Measurements from ENCODE around the gene PIGW. TPM values are rescaled to one million over a fixed set of nuclear protein-coding genes. Genes with fewer than 3 reads are reported as not detected.

Gene PIGW
- polyA plus RNA-seq, 3 donors = 3.1 to 5.9 (median 3.7) TPM

DNA sequence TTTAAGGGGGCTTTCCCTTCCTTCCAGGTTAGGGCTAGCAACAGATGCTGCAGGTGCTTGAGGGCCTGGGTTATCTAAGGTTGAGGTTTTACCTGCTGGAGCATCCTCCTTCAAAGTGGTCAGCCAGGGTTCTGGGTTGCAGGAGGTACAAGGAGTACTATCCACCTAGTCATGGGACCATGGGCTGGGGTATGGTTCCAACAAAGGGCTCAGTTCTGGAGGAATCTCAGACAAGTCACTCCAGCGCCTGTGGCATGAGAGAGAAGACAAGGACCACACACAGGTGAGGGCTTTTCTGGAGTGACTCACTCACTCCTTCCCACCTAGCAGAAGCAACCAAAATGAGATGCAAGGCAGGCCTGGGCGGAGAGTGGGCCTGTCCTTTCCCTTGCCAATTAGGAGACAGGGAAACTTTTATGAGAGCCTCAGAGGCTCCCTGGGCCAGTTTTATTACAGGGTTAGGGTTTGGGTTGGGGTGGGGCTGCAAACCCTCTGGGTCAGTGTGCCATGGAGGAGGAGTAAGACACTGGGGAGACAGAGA, 2.3 kb upstream of the PIGW start:
- Mint-ChIP-seq H3K27me3 (ENCODE audit: low read depth in 3 of 3) (peaks cover 0 to 2% (median 0%) of the 10 kb centered on the region in 3 donors), H3K9me3 (no peaks in the 10 kb centered on the region), H3K4me3 (no peak overlapping the region), H3K27ac (peak overlapping the region in 1 of 7 donors; percentile 6), H3K4me1 (peaks cover 25% of the 10 kb centered on the region), H3K36me3 (peaks cover 27 to 33% of the 10 kb centered on the region in 2 donors)
- Histone ChIP-seq H3K36me3 (replicated peaks in 1 of 2; ENCODE audit: control insufficient read depth in 1 of 2, insufficient read depth in 2 of 2, low read length in 2 of 2) (peaks cover 18 to 38% of the 10 kb centered on the region in 2 donors), H2AFZ (ENCODE audit: insufficient read depth, low read depth, low read length, poor library complexity, severe bottlenecking) (no peak overlapping the region), H3K9ac (ENCODE audit: insufficient read depth, low read length, poor library complexity, severe bottlenecking) (no peak overlapping the region), H3K27ac (ENCODE audit: low read depth in 1 of 2, low read length in 2 of 2) (no peak overlapping the region), H3K4me3 (replicated peaks in 1 of 3; ENCODE audit: low read depth in 2 of 3, low read length in 3 of 3) (no peak overlapping the region), H3K4me1 (ENCODE audit: control insufficient read depth in 1 of 2, insufficient read depth in 2 of 2, low read length in 2 of 2) (peaks cover 15 to 27% of the 10 kb centered on the region in 2 donors), H3K4me2 (replicated peaks; ENCODE audit: extremely low read depth, low read length, poor library complexity, severe bottlenecking) (no peak overlapping the region), H4K20me1 (ENCODE audit: insufficient read depth, low read length) (no peaks in the 10 kb centered on the region), H3K9me3 (replicated peaks in 1 of 2; ENCODE audit: control insufficient read depth in 1 of 2, insufficient read depth in 1 of 2, low read length in 2 of 2) (no peaks in the 10 kb centered on the region), H3K27me3 (ENCODE audit: control insufficient read depth in 2 of 2, insufficient read depth in 2 of 2, low read length in 2 of 2) (no peaks in the 10 kb centered on the region), H3K79me2 (ENCODE audit: insufficient read depth, low read length) (peaks cover 16% of the 10 kb centered on the region)
- TF ChIP-seq, protein P1, sequence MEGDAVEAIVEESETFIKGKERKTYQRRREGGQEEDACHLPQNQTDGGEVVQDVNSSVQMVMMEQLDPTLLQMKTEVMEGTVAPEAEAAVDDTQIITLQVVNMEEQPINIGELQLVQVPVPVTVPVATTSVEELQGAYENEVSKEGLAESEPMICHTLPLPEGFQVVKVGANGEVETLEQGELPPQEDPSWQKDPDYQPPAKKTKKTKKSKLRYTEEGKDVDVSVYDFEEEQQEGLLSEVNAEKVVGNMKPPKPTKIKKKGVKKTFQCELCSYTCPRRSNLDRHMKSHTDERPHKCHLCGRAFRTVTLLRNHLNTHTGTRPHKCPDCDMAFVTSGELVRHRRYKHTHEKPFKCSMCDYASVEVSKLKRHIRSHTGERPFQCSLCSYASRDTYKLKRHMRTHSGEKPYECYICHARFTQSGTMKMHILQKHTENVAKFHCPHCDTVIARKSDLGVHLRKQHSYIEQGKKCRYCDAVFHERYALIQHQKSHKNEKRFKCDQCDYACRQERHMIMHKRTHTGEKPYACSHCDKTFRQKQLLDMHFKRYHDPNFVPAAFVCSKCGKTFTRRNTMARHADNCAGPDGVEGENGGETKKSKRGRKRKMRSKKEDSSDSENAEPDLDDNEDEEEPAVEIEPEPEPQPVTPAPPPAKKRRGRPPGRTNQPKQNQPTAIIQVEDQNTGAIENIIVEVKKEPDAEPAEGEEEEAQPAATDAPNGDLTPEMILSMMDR (IDR thresholded peaks at IDR 0.05) = no peak
- DNase-seq = no peak
- WGBS (ENCODE audit: insufficient coverage) = no CpG with 5 or more reads among the region's 2 CpGs
- intact Hi-C loops (cut with micrococcal nuclease) = loop anchor here (5.0 kb wide), 2 partner anchors 40 to 45 kb away; partner anchors contain the start of gene ZNHIT3 (in 1 of the 2)

DNA sequence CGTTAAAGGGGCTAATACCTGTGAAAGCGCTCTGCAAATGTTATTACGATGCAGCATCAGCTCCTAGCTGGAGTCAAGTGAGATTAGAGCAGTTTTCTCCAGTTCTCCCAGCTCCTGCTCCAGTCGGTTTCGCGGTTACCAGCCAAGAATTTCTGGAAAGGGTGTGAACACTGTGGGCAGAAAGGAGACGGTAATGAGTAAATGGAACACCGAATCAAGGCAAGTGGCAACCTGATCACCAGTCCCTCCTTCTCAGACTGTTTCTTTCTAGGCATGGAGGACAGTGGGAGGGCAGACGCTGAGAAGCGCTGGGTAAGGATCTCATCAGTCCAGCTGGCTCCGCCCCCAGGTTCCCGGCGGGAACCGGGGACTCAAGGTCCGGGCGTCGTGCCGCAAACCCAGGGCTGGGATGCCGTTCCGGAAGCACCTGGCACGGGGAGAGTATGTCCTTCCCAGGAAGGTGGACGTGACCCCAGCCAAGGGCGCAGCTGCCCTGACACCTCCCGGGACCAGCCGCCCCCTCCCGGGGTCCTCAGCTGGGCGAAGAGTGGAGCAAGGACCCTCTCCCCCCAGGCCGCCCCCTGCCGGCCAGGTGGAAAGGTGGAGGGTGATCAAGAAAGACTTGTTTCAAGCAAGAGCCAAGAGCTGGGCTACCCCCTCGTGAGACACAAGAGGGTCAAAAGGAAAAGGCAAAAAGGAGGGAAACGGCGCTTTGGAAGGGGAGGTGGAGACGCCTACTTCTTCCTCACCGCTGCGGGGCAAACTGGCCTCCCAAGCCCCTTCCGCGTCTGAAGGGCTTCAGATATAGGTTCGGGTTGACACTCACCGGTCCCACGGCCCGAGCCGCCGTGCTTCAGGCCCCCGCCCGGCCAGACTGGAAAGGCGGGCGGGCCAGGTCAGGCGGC, 600 bp upstream of the PIGW start:
- peaks cover 20 to 22% of the 10 kb centered on the region in 2 donors for H3K36me3 Mint-ChIP-seq
- peaks cover 15 to 23% of the 10 kb centered on the region in 2 donors for H3K4me1 ChIP-seq (ENCODE audit: control insufficient read depth in 1 of 2, insufficient read depth in 2 of 2, low read length in 2 of 2)
- H2AFZ ChIP-seq (ENCODE audit: insufficient read depth, low read depth, low read length, poor library complexity, severe bottlenecking) = peak overlapping the region; percentile 98
- peak overlapping the region; percentile 95 to 96 for H3K4me3 Mint-ChIP-seq
- H3K9me3 ChIP-seq (replicated peaks in 1 of 2; ENCODE audit: control insufficient read depth in 1 of 2, insufficient read depth in 1 of 2, low read length in 2 of 2) = no peaks in the 10 kb centered on the region
- H3K9ac ChIP-seq (ENCODE audit: insufficient read depth, low read length, poor library complexity, severe bottlenecking) = peak overlapping the region; percentile 94
- no peaks in the 10 kb centered on the region for H3K27me3 ChIP-seq (ENCODE audit: control insufficient read depth in 2 of 2, insufficient read depth in 2 of 2, low read length in 2 of 2)
- intact Hi-C loops (cut with micrococcal nuclease) = loop anchor here (5.0 kb wide), 2 partner anchors 42 to 47 kb away; partner anchors contain the start of gene ZNHIT3 (in 1 of the 2)
- H3K4me3 ChIP-seq (replicated peaks in 1 of 3; ENCODE audit: low read depth in 2 of 3, low read length in 3 of 3) = peak overlapping the region; percentile 71 to 99 (median 97)
- peaks cover 22% of the 10 kb centered on the region for H3K4me1 Mint-ChIP-seq
- TF ChIP-seq, protein P1 (IDR thresholded peaks at IDR 0.05) = peak; percentile 33
- DNase-seq = peak in 1 of 3 donors; percentile 7
- peak overlapping the region; percentile 94 to 99 (median 98) for H3K27ac Mint-ChIP-seq
- H3K4me2 ChIP-seq (replicated peaks; ENCODE audit: extremely low read depth, low read length, poor library complexity, severe bottlenecking) = peak overlapping the region; percentile 97
- H4K20me1 ChIP-seq (ENCODE audit: insufficient read depth, low read length) = no peaks in the 10 kb centered on the region
- peaks cover 10 to 31% of the 10 kb centered on the region in 2 donors for H3K36me3 ChIP-seq (replicated peaks in 1 of 2; ENCODE audit: control insufficient read depth in 1 of 2, insufficient read depth in 2 of 2, low read length in 2 of 2)
- peaks cover 0 to 2% (median 0%) of the 10 kb centered on the region in 3 donors for H3K27me3 Mint-ChIP-seq (ENCODE audit: low read depth in 3 of 3)
- H3K9me3 Mint-ChIP-seq = no peaks in the 10 kb centered on the region
- H3K79me2 ChIP-seq (ENCODE audit: insufficient read depth, low read length) = peaks cover 24% of the 10 kb centered on the region
- 10% methylated on average over 34 of the region's 48 CpGs for WGBS (ENCODE audit: insufficient coverage)
- peak overlapping the region; percentile 97 to 98 for H3K27ac ChIP-seq (ENCODE audit: low read depth in 1 of 2, low read length in 2 of 2)
